ENCODE results near the gene SH2D3C.

Gene SH2D3C

DNA sequence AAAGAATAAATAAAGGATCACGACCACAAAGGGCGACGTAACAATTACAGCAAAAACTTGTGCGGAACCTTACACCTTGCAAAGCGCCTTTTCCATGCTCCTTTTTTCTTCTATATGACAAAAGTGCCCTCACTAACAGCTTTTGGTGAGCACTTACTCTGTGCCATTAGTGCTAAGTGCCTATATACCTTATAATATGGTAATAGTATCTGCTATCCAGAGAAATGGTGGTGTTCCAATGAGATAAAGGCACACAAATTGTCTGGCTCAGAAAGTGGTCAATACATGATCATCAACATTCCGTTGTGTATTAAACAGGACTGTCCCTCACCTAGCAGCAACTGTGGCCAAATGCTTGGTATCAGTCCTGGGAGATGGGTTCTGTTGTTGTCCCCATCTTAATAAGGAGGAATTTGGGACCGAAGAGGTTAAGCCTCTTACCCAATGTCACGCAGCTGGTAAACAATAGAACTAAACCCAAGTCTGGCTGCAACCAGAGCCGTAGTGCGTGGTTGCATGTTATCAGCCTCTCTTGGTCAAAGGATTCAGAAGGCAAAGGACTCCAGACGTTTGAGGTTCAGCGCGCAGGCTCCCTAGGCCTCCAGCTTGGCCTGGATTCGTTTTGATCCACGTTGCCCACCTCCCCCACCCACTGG, 42.8 kb downstream of the SH2D3C start:
- H3K9ac ChIP-seq (ENCODE audit: low read length): no peak overlapping the region
- no peaks in the 10 kb centered on the region for H3K79me2 ChIP-seq (ENCODE audit: insufficient read depth, low read length)
- TF ChIP-seq, protein P1, sequence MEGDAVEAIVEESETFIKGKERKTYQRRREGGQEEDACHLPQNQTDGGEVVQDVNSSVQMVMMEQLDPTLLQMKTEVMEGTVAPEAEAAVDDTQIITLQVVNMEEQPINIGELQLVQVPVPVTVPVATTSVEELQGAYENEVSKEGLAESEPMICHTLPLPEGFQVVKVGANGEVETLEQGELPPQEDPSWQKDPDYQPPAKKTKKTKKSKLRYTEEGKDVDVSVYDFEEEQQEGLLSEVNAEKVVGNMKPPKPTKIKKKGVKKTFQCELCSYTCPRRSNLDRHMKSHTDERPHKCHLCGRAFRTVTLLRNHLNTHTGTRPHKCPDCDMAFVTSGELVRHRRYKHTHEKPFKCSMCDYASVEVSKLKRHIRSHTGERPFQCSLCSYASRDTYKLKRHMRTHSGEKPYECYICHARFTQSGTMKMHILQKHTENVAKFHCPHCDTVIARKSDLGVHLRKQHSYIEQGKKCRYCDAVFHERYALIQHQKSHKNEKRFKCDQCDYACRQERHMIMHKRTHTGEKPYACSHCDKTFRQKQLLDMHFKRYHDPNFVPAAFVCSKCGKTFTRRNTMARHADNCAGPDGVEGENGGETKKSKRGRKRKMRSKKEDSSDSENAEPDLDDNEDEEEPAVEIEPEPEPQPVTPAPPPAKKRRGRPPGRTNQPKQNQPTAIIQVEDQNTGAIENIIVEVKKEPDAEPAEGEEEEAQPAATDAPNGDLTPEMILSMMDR (IDR thresholded peaks at IDR 0.05; ENCODE audit: low read length): no peak
- TF ChIP-seq EZH2 (IDR thresholded peaks at IDR 0.05; ENCODE audit: borderline replicate concordance, low read length): no peak
- no peak overlapping the region for H3K4me2 ChIP-seq (ENCODE audit: low read length)
- no peak overlapping the region for H3K4me3 ChIP-seq (ENCODE audit: low read depth, low read length, poor library complexity, severe bottlenecking)
- no peaks in the 10 kb centered on the region for H4K20me1 ChIP-seq (ENCODE audit: insufficient read depth, low read length)
- H3F3A ChIP-seq (ENCODE audit: insufficient read depth, low read length): no peaks in the 10 kb centered on the region
- no peak overlapping the region for H2AFZ ChIP-seq (ENCODE audit: low read length)
- peaks cover 17% of the 10 kb centered on the region for H3K4me1 ChIP-seq (ENCODE audit: insufficient read depth, low read length, severe bottlenecking)
- no peak overlapping the region for H3K27ac ChIP-seq (ENCODE audit: low read depth, low read length, poor library complexity, severe bottlenecking)
- H3K9me3 ChIP-seq (ENCODE audit: low read length): no peaks in the 10 kb centered on the region
- H3K36me3 ChIP-seq (ENCODE audit: insufficient read depth, low read length): peaks cover 13% of the 10 kb centered on the region; the same call in 1 of the 2 replicates
- H3K27me3 ChIP-seq (ENCODE audit: insufficient read depth, low read length): no peaks in the 10 kb centered on the region
- H3K9me2 ChIP-seq (ENCODE audit: low read depth, low read length): no peaks in the 10 kb centered on the region

DNA sequence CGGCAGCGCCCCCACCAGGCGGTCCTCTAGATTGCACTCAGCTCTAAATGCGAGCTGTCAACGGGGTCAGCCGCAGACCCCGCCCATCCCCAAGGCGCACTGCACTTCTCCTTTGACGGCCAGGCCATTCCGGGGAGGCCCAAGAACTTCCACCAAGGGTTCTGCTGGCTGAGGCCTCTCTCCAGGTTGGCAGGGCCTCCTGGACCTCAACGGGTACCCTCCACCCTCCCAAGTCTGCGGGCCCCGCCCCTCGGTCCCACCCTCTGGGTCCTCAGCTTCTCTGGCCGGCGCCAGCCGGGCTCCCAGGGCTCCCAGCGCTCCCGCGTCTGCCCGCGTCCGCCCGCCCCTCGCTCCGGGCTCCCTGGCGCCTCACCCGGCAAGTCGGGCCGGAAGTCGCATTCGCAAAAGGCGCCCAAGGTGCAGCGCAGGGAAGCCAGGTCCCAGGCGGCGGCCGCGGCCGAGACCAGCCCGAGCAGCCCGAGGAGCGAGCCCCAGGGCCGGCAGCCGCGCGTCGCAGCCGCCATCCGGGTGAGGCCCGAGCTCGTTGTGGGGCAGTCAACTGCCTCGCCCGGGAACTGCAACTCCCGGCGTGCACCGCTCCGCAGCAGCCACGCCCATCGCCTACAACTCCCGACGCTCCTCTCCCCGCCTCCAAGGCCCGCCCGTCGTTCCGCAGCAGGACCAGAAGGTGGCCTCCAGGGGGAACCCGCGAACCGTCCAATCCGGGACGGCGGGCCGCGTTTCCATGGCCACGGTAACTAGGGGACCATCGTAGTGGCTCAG, 43.5 kb downstream of the SH2D3C start, which contains the start of gene TOR2A:
TOR2A (minus strand) TSS at position 548 of the 783 bp plus-strand sequence; CDS start at position 524, 24 bp downstream.
- H3K27me3 ChIP-seq (ENCODE audit: insufficient read depth, low read length): no peaks in the 10 kb centered on the region
- TF ChIP-seq, protein P1 (IDR thresholded peaks at IDR 0.05; ENCODE audit: low read length): peak; percentile 97
- no peak for TF ChIP-seq EZH2 (IDR thresholded peaks at IDR 0.05; ENCODE audit: borderline replicate concordance, low read length)

DNA sequence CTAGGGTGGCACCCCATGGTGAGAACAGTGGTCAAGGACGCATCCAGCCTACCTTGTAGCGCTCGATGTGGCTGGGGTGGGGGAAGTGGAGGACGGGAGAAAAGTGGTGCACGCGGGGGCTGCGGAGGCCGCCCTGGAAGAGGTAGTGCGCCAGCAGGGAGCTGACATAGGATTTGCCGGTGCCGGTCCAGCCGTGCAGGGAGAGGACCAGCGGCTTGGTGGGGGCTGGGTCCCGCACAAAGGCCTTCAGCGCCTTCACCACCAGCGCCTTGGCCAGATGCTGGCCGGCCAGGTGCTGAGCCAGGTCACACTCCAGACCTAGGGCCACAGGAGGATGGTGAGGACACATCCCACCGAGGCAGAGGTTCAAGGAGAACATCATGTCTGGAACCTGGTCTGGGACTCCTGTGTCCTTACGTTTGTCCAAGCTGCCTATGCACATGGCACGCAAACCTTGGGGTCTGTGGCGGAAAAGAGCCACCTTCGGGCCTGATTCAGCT, 44.2 kb downstream of the SH2D3C start:
- Histone ChIP-seq H3K9ac (ENCODE audit: low read length) (peak overlapping the region; percentile 65; the same call in 1 of the 2 replicates), H3K27ac (ENCODE audit: low read depth, low read length, poor library complexity, severe bottlenecking) (no peak overlapping the region), H3K79me2 (ENCODE audit: insufficient read depth, low read length) (no peaks in the 10 kb centered on the region), H2AFZ (ENCODE audit: low read length) (no peak overlapping the region), H3K36me3 (ENCODE audit: insufficient read depth, low read length) (peaks cover 9% of the 10 kb centered on the region; the same call in 1 of the 2 replicates), H3K27me3 (ENCODE audit: insufficient read depth, low read length) (no peaks in the 10 kb centered on the region), H3K9me3 (ENCODE audit: low read length) (no peaks in the 10 kb centered on the region), H3F3A (ENCODE audit: insufficient read depth, low read length) (no peaks in the 10 kb centered on the region), H4K20me1 (ENCODE audit: insufficient read depth, low read length) (no peaks in the 10 kb centered on the region), H3K9me2 (ENCODE audit: low read depth, low read length) (no peaks in the 10 kb centered on the region), H3K4me1 (ENCODE audit: insufficient read depth, low read length, severe bottlenecking) (peaks cover 16% of the 10 kb centered on the region), H3K4me3 (ENCODE audit: low read depth, low read length, poor library complexity, severe bottlenecking) (peak overlapping the region; percentile 70), H3K4me2 (ENCODE audit: low read length) (peak overlapping the region; percentile 79)
- TF ChIP-seq, protein P1 (IDR thresholded peaks at IDR 0.05; ENCODE audit: low read length): no peak; the same call in 1 of the 2 replicates
- no peak for TF ChIP-seq EZH2 (IDR thresholded peaks at IDR 0.05; ENCODE audit: borderline replicate concordance, low read length)

More for the DNA sequence above, 43.5 kb downstream of the SH2D3C start, which contains the start of gene TOR2A:
- Histone ChIP-seq H2AFZ (ENCODE audit: low read length) (no peak within 1 kb of the TSS), H3K4me1 (ENCODE audit: insufficient read depth, low read length, severe bottlenecking) (peaks cover 16% of the 10 kb centered on the region), H3K4me3 (ENCODE audit: low read depth, low read length, poor library complexity, severe bottlenecking) (peak within 1 kb of the TSS; percentile 70), H3K9me3 (ENCODE audit: low read length) (no peaks in the 10 kb centered on the region), H3K36me3 (ENCODE audit: insufficient read depth, low read length) (peaks cover 13% of the 10 kb centered on the region; the same call in 1 of the 2 replicates), H4K20me1 (ENCODE audit: insufficient read depth, low read length) (no peaks in the 10 kb centered on the region), H3K9ac (ENCODE audit: low read length) (peak within 1 kb of the TSS; percentile 65), H3F3A (ENCODE audit: insufficient read depth, low read length) (no peaks in the 10 kb centered on the region), H3K9me2 (ENCODE audit: low read depth, low read length) (no peaks in the 10 kb centered on the region), H3K27ac (ENCODE audit: low read depth, low read length, poor library complexity, severe bottlenecking) (no peak within 1 kb of the TSS), H3K79me2 (ENCODE audit: insufficient read depth, low read length) (no peaks in the 10 kb centered on the region), H3K4me2 (ENCODE audit: low read length) (peak within 1 kb of the TSS; percentile 79)

Measured in OCI-LY1 (cell line).